CD4-positive, alpha-beta T cell treated with Interleukin-6 for 4 hours (primary cell): ENCODE results near the gene DUSP7.
A peak's percentile ranks its signal among the peaks of the same experiment; 100 is the strongest.

Experiments used
- DNase-seq: peaks from one replicate; pipeline ENCODE4 v3.0.0-alpha.2; 2020; ENCODE audit warnings: mixed read lengths

The DUSP7 gene

DNA sequence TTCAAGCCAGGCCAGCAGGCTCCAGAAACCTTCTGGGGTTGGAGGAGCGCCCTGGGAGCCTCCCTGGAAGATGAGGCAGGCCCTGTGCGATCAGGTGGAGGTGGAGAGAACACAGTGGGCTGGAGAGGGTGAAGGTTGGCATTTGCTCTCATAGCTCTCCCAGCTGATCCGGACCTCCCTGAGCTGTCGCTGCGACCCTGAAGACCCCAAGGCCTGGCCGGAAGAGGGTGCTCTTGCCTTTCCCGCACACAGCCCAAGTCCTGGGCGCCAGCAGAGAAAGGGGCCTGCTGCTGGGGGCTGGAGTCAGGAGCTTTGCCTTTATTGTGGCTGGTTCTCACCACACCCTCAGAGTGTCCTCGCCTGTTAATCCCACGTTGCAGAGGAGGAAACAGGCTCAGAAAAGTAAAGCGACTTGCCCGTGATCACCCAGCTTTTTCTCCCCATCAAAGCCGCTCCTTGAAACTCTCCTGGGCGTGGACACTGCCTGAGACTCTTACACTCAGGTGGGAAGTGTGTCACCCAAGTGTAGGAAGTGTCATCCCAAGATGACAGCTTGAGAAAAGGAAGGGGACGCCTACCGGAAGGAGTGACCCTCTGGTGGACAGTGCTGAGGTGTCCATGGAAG, 52.1 kb downstream of the DUSP7 start:
- DNase-seq, result no peak

DNA sequence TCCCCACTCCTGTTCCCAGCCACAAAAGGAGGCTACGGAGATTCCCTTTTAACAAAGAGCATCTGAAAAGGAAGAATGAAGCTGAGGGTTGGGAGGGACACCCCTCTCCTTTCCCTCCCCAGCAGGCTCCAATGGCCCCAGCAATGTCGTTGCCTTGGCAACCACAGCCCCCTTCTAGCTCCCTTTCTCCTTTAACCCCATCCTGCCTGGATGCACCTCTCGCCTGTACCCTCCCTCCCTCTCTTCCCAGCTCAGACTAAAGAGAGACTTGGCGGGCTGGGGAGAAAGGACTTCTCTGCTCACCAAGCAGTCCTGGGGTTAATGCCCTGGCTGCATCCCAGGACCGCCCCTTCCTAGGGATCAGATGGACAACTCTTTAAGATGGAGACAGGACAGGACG, 53.6 kb downstream of the DUSP7 start:
- no peak for DNase-seq

DNA sequence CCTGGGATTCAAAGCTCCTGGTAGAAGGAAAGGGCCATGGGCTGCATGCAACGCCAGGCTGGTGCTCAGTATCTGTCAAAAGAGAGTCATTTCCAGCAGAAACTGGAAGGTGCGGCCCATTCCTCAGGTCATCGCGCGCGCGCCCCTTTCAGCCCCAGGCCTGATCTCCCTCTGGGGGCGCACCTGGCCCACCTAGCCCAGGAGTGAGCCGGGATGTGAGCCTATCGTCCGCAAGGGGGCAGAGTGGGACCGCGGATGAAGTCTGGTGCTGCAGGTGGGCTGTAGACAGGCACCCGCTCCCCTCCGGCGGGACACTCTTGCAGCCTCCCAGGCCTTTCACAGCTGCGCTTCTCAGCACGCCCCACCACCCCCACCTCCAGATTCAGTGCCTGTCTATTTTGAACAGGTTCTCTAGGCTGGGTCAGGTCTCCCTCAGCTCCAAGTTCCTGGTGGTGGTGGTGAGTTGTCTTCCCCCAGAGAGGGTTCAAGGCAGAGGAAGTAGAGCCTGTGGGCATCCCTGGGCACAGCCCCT, 54.9 kb downstream of the DUSP7 start:
- DNase-seq, result peak; percentile 88

DNA sequence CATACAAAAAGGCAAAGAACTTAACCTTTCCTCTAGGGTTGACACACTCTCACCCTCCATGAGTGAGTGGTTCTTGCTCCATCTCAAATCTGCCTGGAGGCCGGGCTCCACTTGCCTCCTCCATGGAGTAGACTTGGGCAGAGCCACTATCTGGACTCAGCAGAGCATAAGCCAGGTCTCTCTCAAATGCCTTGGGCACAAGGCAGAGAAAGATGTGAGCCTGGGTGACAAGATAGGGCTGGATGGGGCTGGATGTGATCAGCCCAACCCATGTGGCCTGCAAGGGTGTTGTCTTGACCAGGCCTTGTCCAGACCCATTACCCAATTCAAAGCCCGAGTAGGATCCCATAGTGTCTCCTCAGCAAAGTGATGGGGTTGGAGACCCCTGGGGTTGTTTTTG, 56.5 kb downstream of the DUSP7 start:
- no peak for DNase-seq
